PC-9 (cell line): ENCODE data around the gene C1orf226. TPM values are rescaled to one million over a fixed set of nuclear protein-coding genes. Genes with fewer than 3 reads are reported as not detected.

Experiments
- BruUV-seq: library from RNA; stranded (reverse); fragments of 400-500 nt; replicated peaks from 2 replicates; lab custom pipeline; 2021; lab: Mats Ljungman, UMichigan
- CTCF ChIA-PET: fragments of 300-600 bp; sonication (Branson Sonifier 250); formaldehyde crosslinking; loops from one replicate; lab custom pipeline; 2022; ENCODE audit warnings: antibody characterized with exemption; lab: Charles Lee
- POLR2A ChIA-PET: fragments of 300-600 bp; sonication (Branson Sonifier 250); formaldehyde crosslinking; loops from one replicate; lab custom pipeline; 2022; ENCODE audit warnings: antibody characterized with exemption; ENCODE audit not compliant: unreplicated experiment; lab: Charles Lee
- DNase-seq, 2 experiments: peaks; one replicate each; pipeline versions ENCODE4 v3.0.0 to v3.0.0-alpha.2; 2015 to 2022; ENCODE audit warnings: mixed read lengths in 1 of 2
- H2AFZ ChIP-seq: fragments of 200-600 bp; sonication (generic); 2 replicates; pipeline ENCODE4 v1.8.1; 2017; ENCODE audit warnings: antibody characterized with exemption
- H3F3A ChIP-seq: fragments of 200-600 bp; sonication (generic); 2 replicates; pipeline ENCODE4 v1.8.1; 2017; ENCODE audit warnings: antibody characterized with exemption, mild to moderate bottlenecking, low read depth; ENCODE audit not compliant: insufficient read depth
- H3K27ac ChIP-seq: fragments of 200-600 bp; sonication (generic); 2 replicates; pipeline ENCODE4 v1.6.1; 2016; ENCODE audit warnings: mixed run types
- H3K27me3 ChIP-seq: fragments of 200-600 bp; sonication (generic); 2 replicates; pipeline ENCODE4 v1.6.1; 2016; ENCODE audit warnings: low read depth, mixed run types; ENCODE audit not compliant: insufficient read depth
- H3K36me3 ChIP-seq: fragments of 200-600 bp; sonication (generic); 2 replicates; pipeline ENCODE4 v1.6.1; 2016; ENCODE audit warnings: low read depth, mixed run types
- H3K4me1 ChIP-seq: fragments of 200-600 bp; sonication (generic); replicated peaks from 2 replicates; pipeline ENCODE4 v1.6.1; 2016; ENCODE audit warnings: mixed run types; ENCODE audit not compliant: insufficient read depth
- H3K4me2 ChIP-seq: fragments of 200-600 bp; sonication (generic); 2 replicates; pipeline ENCODE4 v1.6.1; 2017; ENCODE audit warnings: mixed run types
- H3K4me3 ChIP-seq: fragments of 200-600 bp; sonication (generic); 2 replicates; pipeline ENCODE4 v1.6.1; 2016; ENCODE audit warnings: mixed run types
- H3K79me2 ChIP-seq: fragments of 200-600 bp; sonication (generic); 2 replicates; pipeline ENCODE4 v1.6.1; 2017; ENCODE audit warnings: low read depth, mixed run types
- H3K9me2 ChIP-seq: fragments of 200-600 bp; sonication (generic); 2 replicates; pipeline ENCODE4 v1.8.1; 2017; ENCODE audit warnings: mild to moderate bottlenecking; ENCODE audit not compliant: insufficient read depth
- H3K9me3 ChIP-seq: fragments of 200-600 bp; sonication (generic); 2 replicates; pipeline ENCODE4 v1.8.1; 2016; ENCODE audit warnings: low read depth; ENCODE audit not compliant: insufficient read depth
- H4K20me1 ChIP-seq: fragments of 200-600 bp; sonication (generic); 2 replicates; pipeline ENCODE4 v1.8.1; 2017; ENCODE audit not compliant: insufficient read depth
- CTCF ChIP-seq: fragments of 200-600 bp; sonication (generic); conservative IDR thresholded peaks from 2 replicates; pipeline ENCODE4 v1.6.1; 2017; ENCODE audit warnings: mixed run types, antibody characterized with exemption, mild to moderate bottlenecking, moderate library complexity
- EZH2 ChIP-seq: fragments of 200-600 bp; sonication (generic); IDR thresholded peaks from 2 replicates; pipeline ENCODE4 v1.8.0; 2017; ENCODE audit warnings: antibody characterized with exemption, low read depth
- intact Hi-C: fragments of 100-400 bp; cut with micrococcal nuclease; formaldehyde crosslinking; loops from one replicate; pipeline ENCODE4 v1.10.0; 2022; ENCODE audit not compliant: unreplicated experiment
- total RNA-seq: library from RNA; stranded (reverse); gene quantifications from 2 replicates; pipeline ENCODE4 v1.2.3, GENCODE V29; 2021

C1orf226 gene
- total RNA-seq, 1 experiment from 2014 or later = 10.5 TPM

GRCh38 chr1:162405800-162406199 lies 24.3 kb downstream of the C1orf226 start:
- no peaks in the 10 kb centered on the region for H3K79me2 ChIP-seq
- DNase-seq = peak in 1 of 2 experiments; percentile 57
- no peaks in the 10 kb centered on the region for H3K36me3 ChIP-seq
- POLR2A ChIA-PET = no interaction called here
- H3K9me2 ChIP-seq = no peaks in the 10 kb centered on the region; the same call in 1 of the 2 replicates
- intact Hi-C loops = no loop called here
- H3F3A ChIP-seq = no peaks in the 10 kb centered on the region
- H3K4me3 ChIP-seq = no peak overlapping the region
- H2AFZ ChIP-seq = no peak overlapping the region
- H4K20me1 ChIP-seq = no peaks in the 10 kb centered on the region
- H3K27me3 ChIP-seq = no peaks in the 10 kb centered on the region
- TF ChIP-seq EZH2 (no peak), CTCF (no peak)
- peaks cover 9% of the 10 kb centered on the region; the same call in 1 of the 2 replicates for H3K4me1 ChIP-seq
- no peak overlapping the region for H3K27ac ChIP-seq
- no peaks in the 10 kb centered on the region; the same call in 1 of the 2 replicates for H3K9me3 ChIP-seq
- H3K4me2 ChIP-seq = 0 out of 2 replicates have a peak overlapping the region, but pooled peaks have one; percentile 11
- no TSS peak for BruUV-seq
- CTCF ChIA-PET = no interaction called here

- H3F3A ChIP-seq = no peaks in the 10 kb centered on the region
- POLR2A ChIA-PET = interaction anchor here (0.6 kb wide), 1 partner anchor 17 kb away, joined by 3 read pairs; no protein-coding TSS in a partner anchor
Observed at GRCh38 chr1:162406811-162407210, 25.3 kb downstream of the C1orf226 start.

GRCh38 chr1:162407539-162407938 lies 26.0 kb downstream of the C1orf226 start:
- no peaks in the 10 kb centered on the region for H3K79me2 ChIP-seq
- H4K20me1 ChIP-seq = no peaks in the 10 kb centered on the region
- H3K27ac ChIP-seq = no peak overlapping the region
- H3K36me3 ChIP-seq = no peaks in the 10 kb centered on the region
- intact Hi-C loops = no loop called here
- no peaks in the 10 kb centered on the region for H3F3A ChIP-seq
- H3K9me3 ChIP-seq = no peaks in the 10 kb centered on the region; the same call in 1 of the 2 replicates
- no peak overlapping the region for H2AFZ ChIP-seq
- POLR2A ChIA-PET = interaction anchor here (0.6 kb wide), 1 partner anchor 154 kb away, joined by 9 read pairs; the partner anchor contains the start of gene UAP1
- no peaks in the 10 kb centered on the region; the same call in 1 of the 2 replicates for H3K9me2 ChIP-seq
- H3K27me3 ChIP-seq = no peaks in the 10 kb centered on the region
- no TSS peak for BruUV-seq
- H3K4me3 ChIP-seq = no peak overlapping the region
- no peak overlapping the region for H3K4me2 ChIP-seq
- no peak for TF ChIP-seq EZH2
- TF ChIP-seq CTCF = no peak
- CTCF ChIA-PET = no interaction called here
- peaks cover 9% of the 10 kb centered on the region; the same call in 1 of the 2 replicates for H3K4me1 ChIP-seq
- no peak for DNase-seq

More at GRCh38 chr1:162406811-162407210, 25.3 kb downstream of the C1orf226 start:
- CTCF ChIA-PET = no interaction called here
- intact Hi-C loops = no loop called here
- TF ChIP-seq CTCF (no peak), EZH2 (no peak)
- Histone ChIP-seq H3K4me1 (peaks cover 9% of the 10 kb centered on the region; the same call in 1 of the 2 replicates), H3K9me3 (no peaks in the 10 kb centered on the region; the same call in 1 of the 2 replicates), H3K4me3 (no peak overlapping the region), H4K20me1 (no peaks in the 10 kb centered on the region), H3K27me3 (no peaks in the 10 kb centered on the region), H2AFZ (no peak overlapping the region), H3K9me2 (no peaks in the 10 kb centered on the region; the same call in 1 of the 2 replicates), H3K79me2 (no peaks in the 10 kb centered on the region), H3K36me3 (no peaks in the 10 kb centered on the region), H3K27ac (no peak overlapping the region), H3K4me2 (no peak overlapping the region)
- BruUV-seq = no TSS peak
- no peak for DNase-seq
